Measurements from ENCODE around the gene CTNNBL1. TPM values are rescaled to one million over a fixed set of nuclear protein-coding genes. Genes with fewer than 3 reads are reported as not detected.

The CTNNBL1 gene
- total and polyA plus RNA-seq, 2 experiments from 2014 or later, result 36.3 to 68.7 TPM

- TF ChIP-seq POLR2AphosphoS5 (IDR thresholded peaks at IDR 0.05; ENCODE audit: low read depth), result no peak
These were observed 62.4 kb downstream of the CTNNBL1 start (continued) for GRCh38 chr20:37756234-37756633.

- H3K4me3 Mint-ChIP-seq, result no peak overlapping the region
These were observed 63.7 kb downstream of the CTNNBL1 start for GRCh38 chr20:37757550-37757949.

DNA sequence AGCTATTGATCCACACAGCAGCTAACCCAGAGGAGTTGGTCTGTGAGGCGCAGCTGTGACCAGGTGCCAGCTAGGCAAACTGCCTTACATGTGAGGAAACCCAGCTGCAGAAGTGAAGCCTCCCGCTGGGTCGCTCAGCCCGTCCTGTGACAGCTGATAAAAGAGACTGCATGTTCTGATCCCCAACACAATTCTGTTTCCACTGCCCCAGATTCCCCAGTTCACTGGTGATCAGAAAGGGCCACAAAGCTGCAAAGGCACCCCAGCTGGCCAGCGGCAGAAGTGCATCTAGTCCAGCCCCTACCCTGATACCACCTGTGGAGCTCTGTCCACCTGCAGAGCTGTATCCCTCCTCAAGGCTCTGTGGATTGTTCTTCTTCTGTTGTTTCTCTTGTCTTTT lies 64.5 kb downstream of the CTNNBL1 start:
- Histone ChIP-seq H3K79me2 (replicated peaks; ENCODE audit: insufficient read depth) (no peaks in the 10 kb centered on the region), H4K20me1 (replicated peaks; ENCODE audit: insufficient read depth) (no peaks in the 10 kb centered on the region; the same call in 1 of the 2 replicates), H2AFZ (no peak overlapping the region), H3K4me3 (no peak overlapping the region), H3K4me1 (ENCODE audit: insufficient read depth) (no peaks in the 10 kb centered on the region), H3K36me3 (ENCODE audit: insufficient read depth) (0 out of 2 replicates have a peak, but pooled peaks cover 4% of the 10 kb centered on the region), H3K9me2 (ENCODE audit: insufficient read depth) (no peaks in the 10 kb centered on the region), H3F3A (replicated peaks; ENCODE audit: low read depth) (peaks cover 4% of the 10 kb centered on the region; the same call in 1 of the 2 replicates), H3K27me3 (ENCODE audit: insufficient read depth) (no peaks in the 10 kb centered on the region), H3K27ac (ENCODE audit: low read depth) (no peak overlapping the region; the same call in 1 of the 2 replicates), H3K4me2 (no peak overlapping the region)
- Mint-ChIP-seq H3K27me3 (ENCODE audit: insufficient read depth, low read depth, poor library complexity) (no peaks in the 10 kb centered on the region), H3K27ac (no peak overlapping the region), H3K4me3 (no peak overlapping the region), H3K36me3 (ENCODE audit: low read depth) (no peaks in the 10 kb centered on the region), H3K4me1 (no peaks in the 10 kb centered on the region; the same call in 1 of the 3 replicates), H3K9me3 (no peaks in the 10 kb centered on the region)
- TF ChIP-seq CREB1 (CRISPR knock-in tag; IDR thresholded peaks at IDR 0.05; ENCODE audit: low read depth), result no peak
- peak; percentile 40 to 48 for TF ChIP-seq CTCF (conservative IDR thresholded peaks at IDR 0.05; ENCODE audit: low read depth in 2 of 2)
- DNase-seq (ENCODE audit: low spot score), result peak; percentile 84
- ATAC-seq, result peak; percentile 99

More at GRCh38 chr20:37757550-37757949, 63.7 kb downstream of the CTNNBL1 start:
- peak overlapping the region; percentile 21; the same call in 1 of the 2 replicates for H3K27ac ChIP-seq (ENCODE audit: low read depth)
- peaks cover 4% of the 10 kb centered on the region; the same call in 1 of the 2 replicates for H3F3A ChIP-seq (replicated peaks; ENCODE audit: low read depth)
- H3K79me2 ChIP-seq (replicated peaks; ENCODE audit: insufficient read depth), result no peaks in the 10 kb centered on the region
- no peaks in the 10 kb centered on the region for H3K4me1 ChIP-seq (ENCODE audit: insufficient read depth)
- no peak overlapping the region for H2AFZ ChIP-seq
- H3K27me3 Mint-ChIP-seq (ENCODE audit: insufficient read depth, low read depth, poor library complexity), result no peaks in the 10 kb centered on the region
- H3K9me3 Mint-ChIP-seq, result no peaks in the 10 kb centered on the region
- TF ChIP-seq CTCF (conservative IDR thresholded peaks at IDR 0.05; ENCODE audit: low read depth in 2 of 2), result peak in 1 of 2 experiments; percentile 50; a peak in 2 of 4 replicates
- no peak for TF ChIP-seq ZNF114 (CRISPR knock-in tag; IDR thresholded peaks at IDR 0.05)
- DNase-seq (ENCODE audit: low spot score) (peak; percentile 16), ATAC-seq (peak; percentile 59)
- H4K20me1 ChIP-seq (replicated peaks; ENCODE audit: insufficient read depth), result no peaks in the 10 kb centered on the region; the same call in 1 of the 2 replicates
- H3K27ac Mint-ChIP-seq, result no peak overlapping the region
- no peaks in the 10 kb centered on the region for H3K27me3 ChIP-seq (ENCODE audit: insufficient read depth)
- no peaks in the 10 kb centered on the region for H3K9me2 ChIP-seq (ENCODE audit: insufficient read depth)
- H3K4me3 ChIP-seq, result no peak overlapping the region
- no peaks in the 10 kb centered on the region for H3K36me3 Mint-ChIP-seq (ENCODE audit: low read depth)
- no peaks in the 10 kb centered on the region; the same call in 1 of the 3 replicates for H3K4me1 Mint-ChIP-seq
- H3K36me3 ChIP-seq (ENCODE audit: insufficient read depth), result 0 out of 2 replicates have a peak, but pooled peaks cover 4% of the 10 kb centered on the region
- H3K4me2 ChIP-seq, result no peak overlapping the region

Measured in GM23338 (cell line).